RWPE2 (cell line): Measurements from ENCODE around the gene SH3RF1.

ENCODE experiments used
- ATAC-seq: fragments of 200-7000 bp; cut with Tn5 transposase; 3 replicates; pipeline ENCODE4 v1.9.1; 2021; ENCODE audit warnings: low read depth
- DNase-seq: peaks from one replicate; pipeline ENCODE4 v3.0.0-alpha.2; 2020; ENCODE audit warnings: low spot score
- H3K27ac ChIP-seq: fragments of 450-650 bp; 2 replicates; pipeline ENCODE4 v1.5.1; 2017; ENCODE audit warnings: mild to moderate bottlenecking; ENCODE audit not compliant: poor library complexity, severe bottlenecking
- H3K27me3 ChIP-seq: fragments of 250-450 bp; sonication (Bioruptor Pico); 2 replicates; pipeline ENCODE4 v1.5.1; 2021; ENCODE audit warnings: mild to moderate bottlenecking, moderate library complexity; ENCODE audit not compliant: insufficient read depth, poor library complexity, severe bottlenecking
- H3K36me3 ChIP-seq: fragments of 250-450 bp; sonication (Bioruptor Pico); 2 replicates; pipeline ENCODE4 v1.5.1; 2020; ENCODE audit warnings: low read depth, mild to moderate bottlenecking, moderate library complexity
- H3K4me1 ChIP-seq: fragments of 250-450 bp; sonication (Bioruptor Pico); 2 replicates; pipeline ENCODE4 v1.5.1; 2021; ENCODE audit warnings: mild to moderate bottlenecking, moderate library complexity; ENCODE audit not compliant: insufficient read depth, poor library complexity, severe bottlenecking
- H3K4me3 ChIP-seq: fragments of 250-450 bp; sonication (Bioruptor Pico); 2 replicates; pipeline ENCODE4 v1.5.1; 2021; ENCODE audit warnings: mild to moderate bottlenecking, moderate library complexity; ENCODE audit not compliant: severe bottlenecking
- H3K9me3 ChIP-seq: fragments of 250-450 bp; sonication (Bioruptor Pico); 2 replicates; pipeline ENCODE4 v1.5.1; 2021; ENCODE audit warnings: mild to moderate bottlenecking, moderate library complexity; ENCODE audit not compliant: severe bottlenecking
- CTCF ChIP-seq: fragments of 450-650 bp; IDR thresholded peaks from one replicate; pipeline ENCODE4 v1.5.1; 2017; ENCODE audit warnings: mild to moderate bottlenecking, moderate library complexity; ENCODE audit not compliant: poor library complexity, severe bottlenecking

The SH3RF1 gene

GRCh38 chr4:169231647-169232262 lies 39.0 kb downstream of the SH3RF1 start:
- TF ChIP-seq CTCF, result peak; percentile 5
- Histone ChIP-seq H3K4me3 (no peak overlapping the region), H3K27me3 (no peaks in the 10 kb centered on the region), H3K27ac (peak overlapping the region; percentile 97), H3K9me3 (no peaks in the 10 kb centered on the region), H3K4me1 (peaks cover 66% of the 10 kb centered on the region), H3K36me3 (peaks cover 9% of the 10 kb centered on the region)
- ATAC-seq (peak; percentile 76), DNase-seq (no peak)

GRCh38 chr4:169229571-169230028 lies 41.2 kb downstream of the SH3RF1 start:
- H3K27ac ChIP-seq, result peak overlapping the region; percentile 97
- no peak for DNase-seq
- H3K4me3 ChIP-seq, result no peak overlapping the region
- no peak for TF ChIP-seq CTCF
- no peaks in the 10 kb centered on the region for H3K27me3 ChIP-seq
- H3K9me3 ChIP-seq, result no peaks in the 10 kb centered on the region
- H3K4me1 ChIP-seq, result peaks cover 78% of the 10 kb centered on the region
- peaks cover 9% of the 10 kb centered on the region for H3K36me3 ChIP-seq
- peak; percentile 79 for ATAC-seq

GRCh38 chr4:169228076-169228475 lies 42.7 kb downstream of the SH3RF1 start:
- Histone ChIP-seq H3K36me3 (peaks cover 9% of the 10 kb centered on the region), H3K9me3 (no peaks in the 10 kb centered on the region), H3K27ac (peak overlapping the region; percentile 97), H3K27me3 (no peaks in the 10 kb centered on the region), H3K4me3 (no peak overlapping the region), H3K4me1 (peaks cover 67% of the 10 kb centered on the region)
- ATAC-seq, result no peak
- no peak for TF ChIP-seq CTCF
- DNase-seq, result no peak

GRCh38 chr4:169226565-169226964 lies 44.2 kb downstream of the SH3RF1 start:
- Histone ChIP-seq H3K4me1 (peaks cover 57% of the 10 kb centered on the region), H3K27ac (peak overlapping the region; percentile 97), H3K9me3 (no peaks in the 10 kb centered on the region), H3K4me3 (no peak overlapping the region), H3K36me3 (peaks cover 6% of the 10 kb centered on the region; the same call in 1 of the 2 replicates), H3K27me3 (no peaks in the 10 kb centered on the region)
- DNase-seq, result no peak
- ATAC-seq, result no peak
- TF ChIP-seq CTCF, result no peak

- peaks cover 50% of the 10 kb centered on the region for H3K4me1 ChIP-seq
- H3K9me3 ChIP-seq, result no peaks in the 10 kb centered on the region
- peak overlapping the region; percentile 97 for H3K27ac ChIP-seq
- H3K27me3 ChIP-seq, result no peaks in the 10 kb centered on the region
- ATAC-seq, result peak; percentile 21; the same call in 2 of the 3 replicates
- no peak overlapping the region for H3K4me3 ChIP-seq
- no peak for DNase-seq
- H3K36me3 ChIP-seq, result peaks cover 6% of the 10 kb centered on the region; the same call in 1 of the 2 replicates
- TF ChIP-seq CTCF, result no peak
Measured at GRCh38 chr4:169225812-169226211, 44.9 kb downstream of the SH3RF1 start.
